Subcutaneous adipose tissue (tissue), 4 donors: ENCODE measurements around the gene SATB2. TPM values are rescaled to one million over a fixed set of nuclear protein-coding genes. Genes with fewer than 3 reads are reported as not detected.

Experiments
- CTCF ChIP-seq: fragments of 450-650 bp; IDR thresholded peaks from one replicate; pipeline ENCODE4 v1.5.1; 2016; ENCODE audit warnings: low read depth, mild to moderate bottlenecking, control low read depth, antibody characterized with exemption, moderate library complexity
- total RNA-seq, 4 donors: library from RNA; depleted of rRNA; stranded (reverse); fragments of >200 nt; gene quantifications; one replicate each; pipeline ENCODE4 v1.1.0, GENCODE V29; 2016

The SATB2 gene
- total RNA-seq, 4 donors from 2014 or later = 4.6 to 9.3 (median 6.0) TPM

- TF ChIP-seq CTCF = no peak
Measured at GRCh38 chr2:199485732-199486335, 28.1 kb upstream of the SATB2 start.

GRCh38 chr2:199484927-199485326 lies 27.2 kb upstream of the SATB2 start:
- TF ChIP-seq CTCF = no peak

GRCh38 chr2:199480966-199481365 lies 23.2 kb upstream of the SATB2 start:
- no peak for TF ChIP-seq CTCF

GRCh38 chr2:199477277-199477834 lies 19.6 kb upstream of the SATB2 start:
- no peak for TF ChIP-seq CTCF

GRCh38 chr2:199471443-199472057 lies 13.8 kb upstream of the SATB2 start:
- no peak for TF ChIP-seq CTCF

GRCh38 chr2:199470672-199471442 lies 13.1 kb upstream of the SATB2 start:
- TF ChIP-seq CTCF = no peak

GRCh38 chr2:199470361-199470671 lies 12.6 kb upstream of the SATB2 start:
- no peak for TF ChIP-seq CTCF
